GM12891 (cell line): ENCODE measurements around the gene EXT2.

ENCODE experiments used
- DNase-seq: peaks from one replicate; pipeline ENCODE4 v3.0.0; 2011; ENCODE audit warnings: low spot score; ENCODE audit not compliant: insufficient read length
- FAIRE-seq: peaks from 2 replicates; lab custom pipeline; 2011; peaks lifted over from hg19 to GRCh38; lab: Jason Lieb, UNC
- PAX5 ChIP-seq: IDR thresholded peaks from 2 replicates; pipeline ENCODE4 v1.6.1; 2011; ENCODE audit warnings: low read length, moderate library complexity, mild to moderate bottlenecking; ENCODE audit not compliant: insufficient read depth, severe bottlenecking
- POLR2A ChIP-seq: IDR thresholded peaks from 2 replicates; pipeline ENCODE4 v1.6.1; 2011; ENCODE audit warnings: low read depth, low read length, control low read depth
- POLR2AphosphoS5 ChIP-seq: IDR thresholded peaks from 2 replicates; pipeline ENCODE4 v1.6.1; 2011; ENCODE audit warnings: low read depth, low read length, control low read depth
- POU2F2 ChIP-seq: IDR thresholded peaks from 2 replicates; pipeline ENCODE4 v1.6.1; 2011; ENCODE audit warnings: low read depth, mild to moderate bottlenecking, control low read depth, low read length, moderate library complexity
- SPI1 ChIP-seq: IDR thresholded peaks from 2 replicates; pipeline ENCODE4 v1.6.1; 2011; ENCODE audit warnings: low read depth, low read length, control low read depth
- TAF1 ChIP-seq: IDR thresholded peaks from 2 replicates; pipeline ENCODE4 v1.6.1; 2011; ENCODE audit warnings: low read depth, low read length, control low read depth

EXT2 gene

DNA sequence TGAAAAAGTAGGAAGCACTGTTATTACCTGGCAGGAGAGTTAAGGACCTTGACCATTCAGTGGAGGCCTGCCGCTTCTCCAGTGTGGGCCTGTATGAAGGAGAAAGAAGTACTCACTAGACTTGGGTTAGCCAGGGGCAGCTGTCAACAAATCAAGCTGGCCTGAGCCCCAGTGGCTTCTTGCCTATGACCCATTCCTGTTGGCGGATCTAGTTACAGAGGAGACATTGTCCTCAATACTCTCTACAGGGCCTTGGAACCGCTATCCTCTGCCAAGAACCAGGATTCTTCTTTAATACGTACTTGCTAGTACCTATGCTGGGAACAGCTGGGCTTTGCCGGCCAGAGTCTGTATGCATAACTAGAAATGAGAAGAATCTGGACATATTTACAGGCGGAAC is 146.4 kb downstream of the EXT2 start:
- TF ChIP-seq POLR2A (no peak), PAX5 (no peak), POLR2AphosphoS5 (no peak), SPI1 (no peak), POU2F2 (no peak), TAF1 (no peak)
- FAIRE-seq (no peak), DNase-seq (no peak)

DNA sequence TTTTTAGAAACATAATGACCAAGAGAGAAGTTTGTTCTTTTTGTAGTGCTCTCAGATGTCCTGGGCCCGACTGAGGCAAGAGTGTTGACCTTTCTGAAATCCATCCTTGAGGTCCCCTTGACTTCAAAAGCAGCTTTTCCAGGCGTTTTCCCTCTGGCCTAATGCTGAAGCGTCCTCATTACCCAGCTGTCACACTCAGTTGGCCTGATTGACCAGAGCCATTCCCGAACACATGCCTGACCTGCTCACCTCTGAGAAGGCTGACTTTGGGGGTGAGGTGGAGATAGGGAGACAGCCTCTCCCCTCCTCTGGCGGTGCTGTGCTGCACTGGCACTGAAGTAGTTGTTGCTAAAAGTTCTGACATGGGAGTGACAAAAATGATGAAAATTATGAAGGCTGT is 147.6 kb downstream of the EXT2 start:
- DNase-seq: no peak
- TF ChIP-seq PAX5 (no peak), POLR2A (no peak), POLR2AphosphoS5 (no peak), TAF1 (no peak), SPI1 (no peak), POU2F2 (no peak)
- FAIRE-seq: no peak

DNA sequence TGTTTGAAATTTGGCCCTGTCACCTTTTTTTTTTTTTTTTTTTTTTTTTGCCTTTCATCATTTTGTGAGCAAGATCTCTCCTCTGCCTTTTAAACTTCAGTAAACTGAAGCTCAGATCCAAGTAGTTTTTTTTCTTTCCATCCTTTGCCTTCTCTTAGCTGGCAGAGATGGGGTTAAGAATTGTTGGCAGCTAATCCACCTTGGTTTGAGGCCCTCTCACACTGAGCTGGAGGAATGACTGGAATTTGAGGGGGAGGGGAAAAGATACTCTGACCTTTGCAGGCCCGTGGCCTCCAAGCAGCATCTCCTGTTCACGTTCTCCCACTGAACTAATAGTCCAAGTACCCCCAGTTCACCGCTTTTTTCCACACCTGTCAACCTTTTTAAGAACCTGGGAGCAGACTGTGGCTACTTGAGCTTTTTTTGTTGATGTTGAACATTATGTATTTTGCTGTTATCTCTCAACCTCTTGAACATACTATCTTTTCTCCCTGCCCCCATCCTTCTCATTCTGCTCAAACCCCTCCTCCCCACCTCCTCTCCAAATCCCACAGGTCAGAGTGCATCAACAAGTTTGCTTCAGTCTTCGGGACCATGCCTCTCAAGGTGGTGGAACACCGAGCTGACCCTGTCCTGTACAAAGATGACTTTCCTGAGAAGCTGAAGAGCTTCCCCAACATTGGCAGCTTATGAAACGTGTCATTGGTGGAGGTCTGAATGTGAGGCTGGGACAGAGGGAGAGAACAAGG is 148.3 kb downstream of the EXT2 start:
- no peak for FAIRE-seq
- no peak for DNase-seq
- no peak for TF ChIP-seq SPI1
- no peak for TF ChIP-seq POLR2A
- no peak for TF ChIP-seq POLR2AphosphoS5

DNA sequence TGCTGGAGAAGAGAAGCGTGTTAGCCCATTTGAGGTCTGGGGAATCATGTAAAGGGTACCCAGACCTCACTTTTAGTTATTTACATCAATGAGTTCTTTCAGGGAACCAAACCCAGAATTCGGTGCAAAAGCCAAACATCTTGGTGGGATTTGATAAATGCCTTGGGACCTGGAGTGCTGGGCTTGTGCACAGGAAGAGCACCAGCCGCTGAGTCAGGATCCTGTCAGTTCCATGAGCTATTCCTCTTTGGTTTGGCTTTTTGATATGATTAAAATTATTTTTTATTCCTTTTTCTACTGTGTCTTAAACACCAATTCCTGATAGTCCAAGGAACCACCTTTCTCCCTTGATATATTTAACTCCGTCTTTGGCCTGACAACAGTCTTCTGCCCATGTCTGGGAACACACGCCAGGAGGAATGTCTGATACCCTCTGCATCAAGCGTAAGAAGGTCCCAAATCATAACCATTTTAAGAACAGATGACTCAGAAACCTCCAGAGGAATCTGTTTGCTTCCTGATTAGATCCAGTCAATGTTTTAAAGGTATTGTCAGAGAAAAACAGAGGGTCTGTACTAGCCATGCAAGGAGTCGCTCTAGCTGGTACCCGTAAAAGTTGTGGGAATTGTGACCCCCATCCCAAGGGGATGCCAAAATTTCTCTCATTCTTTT is 149.3 kb downstream of the EXT2 start:
- TF ChIP-seq PAX5: no peak
- no peak for TF ChIP-seq SPI1
- TF ChIP-seq POLR2AphosphoS5: no peak
- TF ChIP-seq POLR2A: no peak
- no peak for TF ChIP-seq POU2F2
- no peak for TF ChIP-seq TAF1
- no peak for DNase-seq
- FAIRE-seq: no peak

DNA sequence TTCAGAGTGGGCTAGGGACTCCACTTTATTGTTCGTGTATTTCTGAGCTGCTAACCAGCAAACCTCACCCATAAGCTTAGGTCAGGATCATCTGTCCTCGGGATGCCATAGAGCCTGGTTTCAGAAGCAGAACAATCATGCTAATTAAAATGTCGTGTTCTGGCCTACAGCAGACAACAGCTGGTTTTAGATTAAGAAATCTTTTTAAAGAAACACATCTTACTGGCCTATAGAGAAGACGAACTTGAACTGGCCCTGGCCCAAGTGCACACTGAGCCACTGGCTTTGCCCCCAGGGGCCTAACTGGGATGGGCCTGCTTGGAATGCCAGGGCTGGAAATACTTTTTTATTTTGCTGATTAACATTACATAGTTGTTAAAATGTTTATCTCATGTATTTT is 151.2 kb downstream of the EXT2 start:
- no peak for DNase-seq
- no peak for TF ChIP-seq POLR2A
- TF ChIP-seq POLR2AphosphoS5: no peak
- TF ChIP-seq PAX5: no peak
- TF ChIP-seq SPI1: no peak
- TF ChIP-seq TAF1: no peak
- no peak for TF ChIP-seq POU2F2
- no peak for FAIRE-seq

DNA sequence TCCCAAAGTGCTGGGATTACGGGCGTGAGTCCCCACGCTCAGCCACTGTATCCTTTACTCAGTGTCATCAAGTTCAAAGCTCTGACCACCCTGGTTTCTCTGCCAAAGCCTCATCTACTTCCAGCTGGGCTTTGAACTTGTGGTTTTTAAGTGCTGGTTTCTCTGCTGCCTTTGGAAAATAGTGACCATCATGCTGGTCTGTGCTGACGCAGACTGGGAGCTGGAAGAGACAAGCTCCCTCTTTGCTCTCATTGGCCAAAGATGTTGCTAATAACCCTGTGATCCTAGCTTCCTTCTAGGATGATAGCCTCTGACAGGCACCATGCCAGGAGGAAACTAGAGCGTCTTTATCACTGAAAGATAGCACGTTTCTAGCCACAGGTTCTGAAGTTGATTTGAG is 152.0 kb downstream of the EXT2 start:
- DNase-seq (no peak), FAIRE-seq (no peak)
- TF ChIP-seq SPI1 (no peak), POLR2AphosphoS5 (no peak), PAX5 (no peak), TAF1 (no peak), POU2F2 (no peak), POLR2A (no peak)

DNA sequence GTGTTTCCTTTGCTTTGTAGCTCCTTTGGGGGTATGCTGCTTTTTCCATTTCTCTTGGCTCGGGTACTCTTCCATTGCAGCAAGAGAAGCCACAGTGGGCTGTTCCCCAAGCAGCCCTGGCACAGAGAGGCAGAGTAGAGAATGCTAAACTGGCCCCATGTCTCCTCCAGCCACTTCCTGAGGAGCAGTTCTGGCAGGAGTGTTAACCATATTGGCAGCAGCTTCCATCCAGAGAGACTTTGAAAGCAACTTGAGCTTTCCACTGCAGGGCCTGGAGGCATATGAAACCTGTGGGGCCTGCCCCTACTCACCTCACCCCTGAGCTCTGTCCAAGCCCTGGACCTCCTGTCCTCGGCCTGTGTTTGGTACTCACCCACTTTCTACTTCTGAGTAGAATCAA is 152.6 kb downstream of the EXT2 start:
- FAIRE-seq (no peak), DNase-seq (no peak)
- TF ChIP-seq TAF1 (no peak), POU2F2 (no peak), POLR2AphosphoS5 (no peak), PAX5 (no peak), SPI1 (no peak), POLR2A (no peak)

DNA sequence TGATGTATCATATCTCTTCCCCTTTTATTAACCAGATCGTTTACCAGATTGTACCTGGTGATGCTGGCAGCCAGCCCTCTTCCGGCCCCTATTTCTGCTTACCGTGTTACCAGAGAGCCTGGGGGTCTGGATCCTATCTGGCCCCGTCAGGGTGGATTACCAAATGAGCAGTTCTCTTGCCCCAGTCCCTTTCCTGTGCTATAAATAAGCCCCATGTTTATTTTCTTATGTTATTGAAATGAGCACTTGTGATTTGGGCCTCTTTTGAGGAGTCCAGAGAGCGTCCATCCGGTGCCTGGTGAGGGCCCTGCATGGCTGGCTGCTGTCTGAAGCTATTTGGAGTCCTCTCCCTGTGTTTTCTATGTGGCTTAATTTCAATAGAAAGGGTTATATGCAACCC is 154.9 kb downstream of the EXT2 start:
- no peak for FAIRE-seq
- TF ChIP-seq SPI1 (no peak), POLR2A (no peak), PAX5 (no peak), POLR2AphosphoS5 (no peak), POU2F2 (no peak), TAF1 (no peak)
- DNase-seq: no peak

DNA sequence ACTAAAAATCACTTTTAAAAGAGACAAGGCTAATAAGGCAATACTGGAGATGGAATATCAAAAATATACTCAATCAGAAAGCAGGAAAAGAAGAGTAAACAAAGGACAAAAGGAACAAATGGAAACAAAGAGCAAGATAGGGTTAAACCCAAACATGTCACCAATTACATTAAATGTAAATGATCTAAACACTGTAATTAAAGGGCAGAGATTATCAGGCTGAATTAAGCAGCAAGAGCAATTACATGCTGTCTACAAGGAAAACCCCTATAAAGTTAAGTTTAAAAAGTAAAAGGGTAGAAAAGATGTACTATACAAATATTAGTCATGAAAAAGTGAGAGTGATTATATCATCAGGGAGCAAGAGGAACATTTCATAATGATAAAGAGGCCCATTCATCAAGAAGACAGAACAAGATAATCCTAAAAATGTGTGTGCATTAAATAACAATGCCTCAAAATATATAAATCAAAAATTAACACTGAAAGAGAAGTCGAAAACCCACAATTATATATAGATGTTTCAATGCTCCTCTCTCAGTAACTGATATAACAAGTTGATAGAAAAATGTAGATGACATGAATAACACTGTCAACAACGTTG is 157.6 kb downstream of the EXT2 start:
- no peak for FAIRE-seq
- TF ChIP-seq TAF1: no peak
- no peak for TF ChIP-seq PAX5
- TF ChIP-seq SPI1: no peak
- no peak for TF ChIP-seq POLR2A
- no peak for TF ChIP-seq POU2F2
- TF ChIP-seq POLR2AphosphoS5: no peak

More for the DNA sequence above, 157.6 kb downstream of the EXT2 start:
- DNase-seq: no peak
